Measurements from ENCODE around the gene PDPK1.
"Not testable (repeated sequence)": the region's sequence is repeated elsewhere in the genome, so short reads cannot be mapped to it uniquely, and the experiment has no call there.

PDPK1 gene

DNA sequence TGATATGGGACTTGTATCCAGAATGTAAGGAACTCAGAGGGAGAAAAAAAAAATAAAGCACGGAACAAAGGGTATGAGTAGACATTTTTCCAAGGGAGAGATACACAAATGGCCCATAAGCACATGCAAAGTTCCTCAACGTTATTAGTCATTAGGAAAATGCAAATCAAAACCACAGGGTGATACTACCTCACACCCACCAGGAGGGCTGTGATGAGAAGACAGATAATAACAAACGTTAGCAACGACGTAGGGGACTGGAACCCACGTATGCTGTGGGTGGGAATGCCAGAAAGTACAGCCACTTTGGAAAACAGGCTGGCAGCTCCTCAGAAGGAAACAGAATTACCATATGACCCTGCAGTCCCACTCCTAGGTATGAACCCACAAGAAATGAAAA, 34.9 kb downstream of the PDPK1 start:
- in situ Hi-C loops (cut with HindIII; ENCODE audit: low pct_ligation_motif_present, low pct_unique_long_range_greater_than_20kb, low sequenced_read_pairs); DNase-seq: not testable (repeated sequence)

DNA sequence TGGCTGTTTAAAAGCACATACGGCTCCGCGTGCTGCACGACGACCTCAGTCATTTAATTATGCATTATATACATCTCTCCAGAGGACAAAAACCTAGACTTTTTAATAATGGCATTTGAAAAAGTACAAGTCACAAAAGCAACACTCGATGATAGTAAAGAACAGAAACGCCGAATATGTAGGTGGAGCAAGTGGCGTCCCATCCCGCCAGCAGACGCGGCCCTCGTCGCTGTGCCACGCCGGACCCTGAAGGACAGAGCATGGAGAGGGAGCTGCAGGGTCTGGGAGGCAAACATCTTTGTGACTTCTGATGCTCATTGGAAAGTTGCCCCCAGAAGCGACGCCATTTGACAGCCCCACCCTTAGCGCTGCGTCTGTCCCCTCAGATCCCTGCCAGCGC, 38.0 kb downstream of the PDPK1 start:
- in situ Hi-C loops (cut with HindIII; ENCODE audit: low pct_ligation_motif_present, low pct_unique_long_range_greater_than_20kb, low sequenced_read_pairs); DNase-seq: not testable (repeated sequence)

DNA sequence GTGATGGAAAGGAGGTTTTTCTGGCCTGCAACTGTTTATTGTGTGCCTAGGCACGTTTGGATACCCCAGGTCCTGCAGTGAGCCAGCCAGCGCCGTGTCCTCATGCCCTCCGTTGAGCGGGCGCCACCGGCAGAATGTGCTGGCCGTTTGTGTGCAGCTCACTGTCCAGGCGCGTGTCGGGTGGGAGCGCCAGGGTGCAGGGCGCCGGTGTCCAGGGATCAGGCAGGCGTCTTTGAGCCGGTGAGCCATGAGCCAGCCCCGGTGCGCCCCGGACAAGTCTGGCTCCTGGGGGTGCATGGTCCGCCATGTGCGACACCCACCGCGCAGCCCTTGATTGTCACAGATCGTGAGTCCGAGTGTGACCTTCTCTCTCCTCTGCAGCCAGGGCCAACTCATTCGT, 39.2 kb downstream of the PDPK1 start:
- in situ Hi-C loops (cut with HindIII; ENCODE audit: low pct_ligation_motif_present, low pct_unique_long_range_greater_than_20kb, low sequenced_read_pairs); DNase-seq: not testable (repeated sequence)

DNA sequence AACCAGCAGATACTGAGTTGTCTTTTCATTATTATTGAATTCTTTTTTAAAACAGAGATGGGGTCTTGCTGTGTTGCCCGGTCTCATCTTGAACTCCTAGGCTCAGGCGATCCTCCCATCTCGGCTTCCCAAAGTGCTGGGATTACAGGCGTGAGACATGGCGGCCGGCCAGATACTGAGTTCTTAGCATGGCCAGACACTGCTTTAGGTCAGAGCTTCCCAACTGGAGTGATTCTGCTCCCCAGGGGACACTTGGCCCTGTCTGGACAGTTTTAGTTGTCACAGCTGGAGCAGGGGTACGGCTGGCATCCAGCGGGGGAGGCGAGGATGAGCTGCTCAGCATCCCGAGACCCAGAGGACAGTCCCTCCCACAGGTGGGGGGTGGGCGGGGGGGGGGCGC, 41.1 kb downstream of the PDPK1 start:
- DNase-seq; in situ Hi-C loops (cut with HindIII; ENCODE audit: low pct_ligation_motif_present, low pct_unique_long_range_greater_than_20kb, low sequenced_read_pairs): not testable (repeated sequence)

DNA sequence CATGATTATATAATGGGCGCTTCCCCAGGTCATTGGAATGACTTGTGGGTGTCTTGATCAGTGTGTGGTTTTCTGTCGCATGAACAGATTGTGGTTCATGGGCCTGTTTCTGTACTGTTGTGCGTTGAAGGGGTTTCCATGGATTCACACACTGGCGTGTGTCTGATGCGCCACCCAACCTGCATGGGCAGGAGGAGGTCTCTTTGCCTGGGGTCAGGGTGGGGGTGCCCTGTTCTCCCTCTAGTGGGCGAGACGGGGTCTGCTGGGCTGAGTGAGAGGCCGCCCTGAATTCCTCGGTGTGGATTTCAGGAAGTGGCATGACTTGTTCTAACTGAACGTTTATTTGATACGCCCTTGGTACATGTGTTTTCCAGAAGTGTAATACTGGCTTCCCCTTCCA, 42.3 kb downstream of the PDPK1 start:
- in situ Hi-C loops (cut with HindIII; ENCODE audit: low pct_ligation_motif_present, low pct_unique_long_range_greater_than_20kb, low sequenced_read_pairs); DNase-seq: not testable (repeated sequence)

DNA sequence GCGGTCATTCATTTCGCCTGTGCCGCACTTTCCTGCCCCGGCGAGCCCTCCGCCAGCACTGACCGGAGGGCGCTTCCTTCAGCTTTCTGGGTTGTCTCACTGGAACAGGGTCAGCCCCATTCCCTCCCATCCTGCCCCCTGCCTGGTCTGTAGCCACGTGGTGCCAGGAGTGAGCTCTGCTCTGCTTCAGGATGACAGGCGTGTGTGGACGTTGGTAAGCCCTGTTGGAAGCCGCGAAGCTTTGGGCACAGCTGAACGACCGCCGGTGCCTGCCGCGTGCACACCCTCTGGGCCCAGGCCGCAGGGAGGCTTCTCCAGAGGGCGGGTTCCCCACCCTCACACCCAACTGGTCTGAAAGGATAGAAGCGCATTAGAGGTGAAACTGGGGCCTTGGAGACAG, 43.0 kb downstream of the PDPK1 start:
- DNase-seq; in situ Hi-C loops (cut with HindIII; ENCODE audit: low pct_ligation_motif_present, low pct_unique_long_range_greater_than_20kb, low sequenced_read_pairs): not testable (repeated sequence)

DNA sequence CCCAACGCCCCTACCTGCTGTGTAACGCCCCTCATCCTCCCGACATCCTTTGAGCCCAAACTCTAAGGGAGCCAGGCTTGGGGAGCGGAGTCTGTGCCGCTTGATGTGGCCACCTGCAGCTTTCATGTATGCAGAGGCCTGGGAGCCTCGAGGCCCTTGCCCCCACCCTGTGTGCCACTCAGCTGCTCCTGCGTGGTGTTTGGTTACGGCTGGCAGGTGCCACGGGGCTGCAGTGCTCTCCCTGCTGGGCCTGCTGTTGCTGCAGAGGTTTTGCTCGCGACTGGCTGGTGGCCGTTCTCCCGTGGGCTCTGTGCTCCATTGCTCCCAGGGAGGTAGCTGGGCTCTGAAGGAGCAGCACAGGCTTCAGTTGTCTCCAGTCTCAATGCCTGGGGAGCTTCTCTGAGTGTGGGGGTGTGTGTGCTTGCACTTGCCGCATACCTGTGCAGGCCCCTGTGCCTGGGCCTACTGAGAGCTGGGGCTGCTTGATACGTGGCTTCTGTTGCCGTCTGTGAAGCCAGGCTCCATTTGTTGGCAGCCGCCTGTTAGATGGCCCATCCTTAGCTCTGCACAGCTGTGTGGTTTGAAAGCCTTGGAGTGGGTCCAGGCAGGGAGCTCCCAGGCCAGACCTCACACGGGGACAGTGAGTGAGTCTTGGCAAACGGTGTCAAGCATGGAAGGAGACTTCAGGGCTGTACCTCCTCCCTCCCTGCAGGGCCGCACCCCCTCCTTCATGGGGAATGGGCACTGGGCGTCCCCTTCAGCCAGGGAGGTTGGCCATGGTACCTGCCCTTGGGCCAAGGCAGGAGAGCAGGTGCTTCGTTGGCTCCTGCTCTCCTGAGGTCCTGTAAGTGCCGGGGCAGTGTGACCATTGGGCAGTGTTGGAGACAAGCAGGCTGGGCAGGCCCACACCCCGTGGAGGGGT, 47.2 kb downstream of the PDPK1 start:
- in situ Hi-C loops (cut with HindIII; ENCODE audit: low pct_ligation_motif_present, low pct_unique_long_range_greater_than_20kb, low sequenced_read_pairs): no loop called here
- no peak for DNase-seq

DNA sequence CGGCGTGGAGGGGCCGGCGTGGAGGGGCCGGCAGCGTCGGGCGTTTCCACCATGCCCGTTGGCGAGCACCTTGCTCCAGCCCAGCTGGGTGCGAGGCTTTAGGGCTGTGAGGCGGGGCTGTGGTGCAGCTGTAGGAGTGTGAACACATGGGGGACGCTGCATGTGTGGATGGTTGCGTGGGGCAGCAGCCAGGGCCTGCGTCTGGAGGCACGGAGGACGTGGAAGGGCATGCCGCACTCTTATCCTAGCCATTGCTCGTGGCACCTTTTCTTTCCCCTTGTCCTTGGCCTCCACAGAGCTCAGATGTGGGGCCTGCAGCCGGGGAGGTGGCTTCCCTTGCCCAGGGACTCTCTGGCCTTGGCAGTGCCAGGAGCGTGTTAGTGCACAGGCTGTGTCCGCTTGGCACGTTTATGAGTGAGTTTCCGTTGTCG, 47.8 kb downstream of the PDPK1 start:
- no peak for DNase-seq
- in situ Hi-C loops (cut with HindIII; ENCODE audit: low pct_ligation_motif_present, low pct_unique_long_range_greater_than_20kb, low sequenced_read_pairs): no loop called here

DNA sequence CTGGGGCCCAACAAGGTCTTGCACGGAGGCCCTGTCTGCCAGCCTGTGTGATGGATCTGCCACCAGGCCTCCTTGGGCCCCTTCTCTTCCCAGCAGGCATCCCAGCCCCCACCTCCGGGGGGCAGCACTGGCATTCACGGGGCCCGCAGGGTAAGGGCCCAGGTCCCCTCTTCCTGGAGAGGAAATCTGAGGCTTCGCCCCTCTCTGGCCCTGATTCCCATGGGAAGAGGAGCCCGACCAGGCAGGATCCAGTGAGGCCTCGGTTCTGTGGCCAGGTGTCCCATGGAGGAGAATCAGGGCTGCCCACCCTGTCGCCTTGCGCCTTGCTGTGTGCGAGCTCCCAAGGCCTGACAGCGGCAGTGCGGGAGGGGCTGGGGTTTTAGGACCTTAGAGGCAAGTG, 48.4 kb downstream of the PDPK1 start:
- in situ Hi-C loops (cut with HindIII; ENCODE audit: low pct_ligation_motif_present, low pct_unique_long_range_greater_than_20kb, low sequenced_read_pairs): no loop called here
- no peak for DNase-seq

DNA sequence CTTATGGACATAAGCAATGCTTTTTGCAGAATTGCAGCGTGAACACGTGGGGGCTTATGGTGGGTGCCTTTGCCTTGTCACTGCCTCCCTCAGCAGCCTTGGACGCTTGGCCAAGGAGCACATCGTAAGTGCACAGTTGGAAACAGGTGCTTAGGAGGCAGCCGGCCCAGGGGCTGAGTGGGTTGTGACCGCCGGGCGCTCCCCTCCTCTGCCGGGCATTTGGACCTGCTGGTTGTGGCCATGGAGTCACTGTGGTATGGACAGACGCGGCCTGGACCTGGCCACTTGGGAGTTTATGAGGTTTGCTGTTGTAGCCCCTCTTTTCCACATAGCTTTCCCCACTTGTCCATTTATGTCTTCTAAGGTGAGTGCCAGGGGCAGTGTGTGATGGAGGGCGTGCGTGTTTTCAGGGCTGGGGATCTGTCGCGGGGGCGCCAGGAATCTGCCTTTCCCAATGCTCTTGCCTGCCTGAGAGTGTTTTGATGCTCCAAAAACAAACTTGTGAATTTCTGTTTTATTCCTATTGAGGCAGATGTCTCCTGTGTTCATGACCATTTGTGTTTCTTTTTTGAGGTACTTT, 49.2 kb downstream of the PDPK1 start:
- DNase-seq: no peak
- in situ Hi-C loops (cut with HindIII; ENCODE audit: low pct_ligation_motif_present, low pct_unique_long_range_greater_than_20kb, low sequenced_read_pairs): no loop called here

DNA sequence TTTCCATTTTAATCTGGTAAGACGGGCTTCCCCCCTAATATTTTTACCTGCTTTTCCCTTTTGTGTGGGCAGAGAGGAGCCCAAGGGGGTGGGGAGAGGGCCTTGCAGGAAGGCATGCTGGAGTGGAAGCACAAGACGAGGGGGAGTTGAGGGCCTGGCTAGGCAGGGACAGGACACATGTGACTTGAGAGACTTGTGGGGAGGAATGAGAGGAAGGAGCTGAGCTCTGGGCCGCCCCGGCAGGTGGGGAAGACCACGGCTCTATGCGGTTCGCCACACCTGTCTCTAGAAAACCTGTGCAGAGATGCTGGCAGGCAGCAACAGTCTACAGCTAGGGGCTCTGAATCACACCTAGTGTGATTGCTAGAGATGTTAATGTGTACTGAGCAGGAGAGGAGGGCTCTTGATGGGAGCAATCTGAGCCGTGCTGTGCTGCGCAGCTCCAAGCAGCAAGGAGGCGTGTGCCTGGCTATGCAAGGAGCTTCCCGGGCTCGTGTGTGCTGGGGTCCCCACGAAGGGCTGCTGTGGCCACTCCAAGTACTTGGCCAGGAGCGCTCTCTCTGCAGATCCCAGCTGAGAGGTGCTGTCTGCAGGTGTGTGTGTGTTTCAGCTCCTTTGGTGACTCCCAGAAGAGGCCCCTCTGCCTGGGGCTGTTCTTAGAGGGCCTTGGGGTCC, 50.2 kb downstream of the PDPK1 start:
- in situ Hi-C loops (cut with HindIII; ENCODE audit: low pct_ligation_motif_present, low pct_unique_long_range_greater_than_20kb, low sequenced_read_pairs): no loop called here
- DNase-seq: no peak

DNA sequence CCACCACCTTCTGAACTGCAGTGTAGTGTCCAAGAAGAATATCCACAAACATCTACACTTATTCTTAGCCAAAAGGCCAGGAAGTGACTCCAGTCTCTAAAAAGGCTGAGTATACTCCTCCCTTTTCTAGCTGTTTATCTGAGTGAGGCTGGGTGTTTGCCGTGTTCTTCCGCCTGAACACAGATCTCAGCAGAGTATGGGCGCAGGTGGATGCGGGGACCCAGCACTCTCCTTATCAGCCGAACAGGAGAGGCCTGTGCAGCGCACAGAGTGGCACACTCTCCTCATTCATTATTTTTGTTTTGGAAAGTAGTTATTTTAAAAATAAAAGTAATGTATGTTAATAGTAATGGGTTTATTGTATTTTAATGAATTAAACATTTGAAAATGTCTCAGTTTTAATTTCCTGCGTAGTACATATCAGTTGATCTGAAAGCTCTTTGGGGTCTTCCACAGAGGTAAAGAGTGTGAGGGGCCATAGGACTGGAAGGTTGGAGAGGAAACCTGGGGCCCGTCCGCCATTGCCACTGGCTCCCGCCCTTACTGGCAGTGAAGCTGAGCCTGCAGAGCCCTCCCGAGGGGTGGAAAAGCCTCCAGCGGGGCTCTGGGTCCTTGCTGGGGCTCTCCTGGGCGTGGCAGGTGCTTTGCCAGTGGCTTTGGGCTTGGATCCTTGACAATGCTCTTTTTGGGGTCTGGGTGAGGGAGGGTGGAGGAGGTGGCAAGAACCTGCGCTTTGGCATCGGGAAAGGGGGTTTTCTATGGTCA, 53.8 kb downstream of the PDPK1 start:
- no peak for DNase-seq
- in situ Hi-C loops (cut with HindIII; ENCODE audit: low pct_ligation_motif_present, low pct_unique_long_range_greater_than_20kb, low sequenced_read_pairs): no loop called here

DNA sequence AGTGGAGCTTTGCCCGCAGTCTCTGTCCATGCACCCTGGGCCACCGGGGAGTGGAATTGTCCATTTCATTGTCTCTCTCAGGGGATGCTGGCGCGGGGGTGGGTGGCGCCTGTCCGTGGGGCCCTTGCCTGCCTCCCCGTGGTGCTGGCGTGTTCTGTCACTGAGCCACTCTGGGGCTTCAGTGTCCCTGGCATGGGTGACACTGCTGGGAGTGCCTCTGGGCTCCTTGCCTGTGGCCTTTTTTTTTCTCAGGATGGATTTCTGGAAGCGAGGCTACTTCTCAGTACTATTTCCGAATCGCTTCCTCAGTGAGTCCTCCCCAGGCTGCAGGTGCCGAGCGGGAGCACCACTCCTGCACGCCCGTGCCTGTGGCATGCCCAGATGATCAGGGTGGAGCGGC, 55.0 kb downstream of the PDPK1 start:
- in situ Hi-C loops (cut with HindIII; ENCODE audit: low pct_ligation_motif_present, low pct_unique_long_range_greater_than_20kb, low sequenced_read_pairs): no loop called here
- DNase-seq: no peak

DNA sequence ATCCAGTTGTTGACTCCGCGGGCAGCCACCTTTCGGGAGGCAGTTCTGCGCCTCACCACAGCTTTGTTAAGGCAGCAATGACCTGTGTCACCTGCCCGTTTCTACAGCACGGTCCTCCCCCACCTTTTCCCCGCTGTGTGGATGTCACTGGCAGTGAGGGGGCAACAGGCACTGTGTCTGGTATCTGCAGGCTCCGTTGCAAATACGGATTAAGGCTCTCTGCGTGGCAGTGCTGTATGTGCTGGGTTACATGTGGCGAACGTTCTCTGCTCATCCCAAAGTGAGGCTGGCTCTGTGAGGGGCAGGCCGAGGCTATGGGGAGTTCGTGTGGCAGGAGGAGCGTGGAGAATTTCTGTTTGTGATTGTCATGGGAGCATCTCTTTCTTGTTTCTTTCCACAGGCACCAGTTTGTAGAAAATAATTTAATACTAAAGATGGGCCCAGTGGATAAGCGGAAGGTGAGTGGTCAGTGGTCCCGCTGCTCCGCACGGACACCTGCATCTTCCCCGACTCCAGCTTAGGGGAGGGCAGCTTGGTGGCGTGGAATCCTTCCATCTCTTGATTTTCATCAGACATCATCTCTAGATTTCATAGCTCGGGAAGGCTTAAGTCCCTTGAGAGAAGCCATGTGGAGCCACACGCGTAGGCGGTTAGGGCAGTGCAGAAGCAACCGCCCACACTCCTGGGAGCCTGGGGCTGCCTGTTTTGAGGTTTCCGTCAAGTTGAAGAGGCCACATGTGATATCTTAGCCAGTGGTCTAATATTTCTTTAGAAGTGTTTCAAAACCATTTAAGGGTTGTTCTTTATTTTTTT, 57.8 kb downstream of the PDPK1 start:
- DNase-seq: no peak
- in situ Hi-C loops (cut with HindIII; ENCODE audit: low pct_ligation_motif_present, low pct_unique_long_range_greater_than_20kb, low sequenced_read_pairs): no loop called here

DNA sequence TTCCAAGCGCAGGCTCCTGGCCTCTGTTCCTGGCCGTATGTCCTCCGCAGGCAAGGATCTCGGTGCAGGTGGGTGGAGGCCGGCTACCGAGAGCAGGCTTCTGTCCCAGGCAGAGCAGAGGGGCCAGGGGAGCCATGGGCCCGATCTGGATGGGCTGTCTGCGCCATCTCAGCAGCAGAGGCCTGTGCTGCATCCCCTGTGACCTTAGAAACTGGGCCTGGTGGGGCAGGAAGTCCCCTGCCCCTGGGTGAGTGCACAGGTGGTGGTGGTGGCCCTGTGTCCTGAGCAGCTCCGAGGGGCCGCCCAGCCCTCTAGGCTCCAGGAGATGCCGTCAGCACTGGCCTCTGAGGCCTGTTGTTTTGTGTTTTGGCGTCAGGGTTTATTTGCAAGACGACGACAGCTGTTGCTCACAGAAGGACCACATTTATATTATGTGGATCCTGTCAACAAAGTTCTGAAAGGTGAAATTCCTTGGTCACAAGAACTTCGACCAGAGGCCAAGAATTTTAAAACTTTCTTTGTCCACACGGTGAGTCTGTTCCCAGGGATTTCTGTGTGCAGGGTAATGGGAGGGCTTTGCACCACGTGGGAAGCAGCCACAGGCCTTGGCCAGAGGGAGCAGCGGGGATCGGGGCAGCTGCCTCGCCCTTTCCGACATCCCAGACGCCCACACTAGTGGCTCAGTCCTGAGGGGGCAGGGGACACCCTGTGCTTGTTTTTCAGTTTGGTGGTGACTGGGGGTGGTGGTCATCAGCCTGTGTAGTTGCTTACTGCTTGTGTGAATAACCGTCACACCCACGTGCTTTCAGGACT, 59.1 kb downstream of the PDPK1 start:
- no peak for DNase-seq
- in situ Hi-C loops (cut with HindIII; ENCODE audit: low pct_ligation_motif_present, low pct_unique_long_range_greater_than_20kb, low sequenced_read_pairs): no loop called here

DNA sequence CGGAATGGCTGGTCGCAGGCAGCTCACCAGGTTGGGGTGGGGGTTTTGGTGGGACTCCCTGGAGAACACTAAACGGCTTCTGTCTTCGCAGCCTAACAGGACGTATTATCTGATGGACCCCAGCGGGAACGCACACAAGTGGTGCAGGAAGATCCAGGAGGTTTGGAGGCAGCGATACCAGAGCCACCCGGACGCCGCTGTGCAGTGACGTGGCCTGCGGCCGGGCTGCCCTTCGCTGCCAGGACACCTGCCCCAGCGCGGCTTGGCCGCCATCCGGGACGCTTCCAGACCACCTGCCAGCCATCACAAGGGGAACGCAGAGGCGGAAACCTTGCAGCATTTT, 59.7 kb downstream of the PDPK1 start:
- in situ Hi-C loops (cut with HindIII; ENCODE audit: low pct_ligation_motif_present, low pct_unique_long_range_greater_than_20kb, low sequenced_read_pairs): no loop called here
- no peak for DNase-seq

DNA sequence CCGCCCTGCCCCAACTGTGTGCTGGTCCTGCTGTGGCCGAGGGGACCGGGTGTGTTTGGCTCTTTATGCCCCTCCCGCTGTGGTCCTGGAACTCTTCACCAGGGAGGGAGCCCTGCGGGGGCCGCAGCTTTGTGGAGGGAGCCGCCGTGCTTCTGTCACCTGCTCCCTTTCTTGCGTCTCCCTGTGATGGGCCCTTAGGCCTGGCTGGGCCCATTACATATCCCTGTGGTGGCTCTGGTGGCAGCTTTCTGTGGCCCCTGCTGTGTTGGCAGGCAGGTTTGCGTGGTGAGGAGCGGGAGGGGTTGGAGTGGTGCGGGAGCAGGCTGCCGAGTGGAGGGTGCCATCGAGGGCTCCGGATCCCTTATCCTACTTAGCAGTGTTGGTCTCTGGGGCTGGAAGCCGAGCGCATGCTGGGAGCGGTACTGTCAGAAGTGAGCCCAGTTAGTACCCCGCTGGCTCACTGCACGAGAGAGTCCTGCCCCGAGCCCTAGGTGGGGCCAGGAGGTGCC, 60.4 kb downstream of the PDPK1 start:
- in situ Hi-C loops (cut with HindIII; ENCODE audit: low pct_ligation_motif_present, low pct_unique_long_range_greater_than_20kb, low sequenced_read_pairs): no loop called here
- DNase-seq: no peak
